ENCODE measurements around the gene CD22.

CD22 gene

DNA sequence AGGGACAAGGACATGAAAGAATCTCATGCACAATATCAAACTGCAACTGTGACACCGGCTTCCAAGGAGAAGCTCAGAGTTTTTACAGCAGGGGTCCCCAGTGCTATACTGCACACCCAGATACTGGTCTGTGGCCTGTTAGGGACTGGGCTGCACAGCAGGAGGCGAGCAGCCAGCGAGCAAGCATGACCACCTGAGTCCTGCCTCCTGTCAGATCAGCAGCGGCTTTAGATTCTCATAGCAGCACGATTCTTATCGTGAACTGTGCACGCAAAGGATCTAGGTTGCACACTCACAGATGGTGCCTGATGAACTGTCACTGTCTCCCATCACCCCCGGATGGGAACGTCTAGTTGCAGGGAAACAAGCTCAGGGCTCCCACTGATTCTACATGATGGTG is 13.1 kb upstream of the CD22 start:
- no peak for DNase-seq

DNA sequence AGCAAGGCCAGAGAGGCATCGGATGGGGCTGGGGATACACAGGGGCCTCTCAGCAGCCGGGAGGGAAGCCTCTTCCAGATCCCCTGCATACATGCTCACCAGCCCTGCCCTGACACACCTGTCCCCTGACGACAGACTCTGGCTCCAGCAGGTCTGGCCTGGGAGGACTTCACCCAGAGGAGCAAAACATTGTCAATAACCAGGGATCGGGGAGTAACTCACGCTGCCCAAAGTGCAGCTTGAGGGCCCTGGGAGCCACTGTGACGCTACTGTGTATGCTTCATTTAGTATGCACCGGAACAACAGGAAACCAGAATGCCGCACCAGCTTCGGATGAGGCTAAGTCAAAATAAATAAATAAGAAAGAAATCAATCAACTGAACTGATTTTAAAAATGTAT is 12.4 kb upstream of the CD22 start:
- no peak for DNase-seq

DNA sequence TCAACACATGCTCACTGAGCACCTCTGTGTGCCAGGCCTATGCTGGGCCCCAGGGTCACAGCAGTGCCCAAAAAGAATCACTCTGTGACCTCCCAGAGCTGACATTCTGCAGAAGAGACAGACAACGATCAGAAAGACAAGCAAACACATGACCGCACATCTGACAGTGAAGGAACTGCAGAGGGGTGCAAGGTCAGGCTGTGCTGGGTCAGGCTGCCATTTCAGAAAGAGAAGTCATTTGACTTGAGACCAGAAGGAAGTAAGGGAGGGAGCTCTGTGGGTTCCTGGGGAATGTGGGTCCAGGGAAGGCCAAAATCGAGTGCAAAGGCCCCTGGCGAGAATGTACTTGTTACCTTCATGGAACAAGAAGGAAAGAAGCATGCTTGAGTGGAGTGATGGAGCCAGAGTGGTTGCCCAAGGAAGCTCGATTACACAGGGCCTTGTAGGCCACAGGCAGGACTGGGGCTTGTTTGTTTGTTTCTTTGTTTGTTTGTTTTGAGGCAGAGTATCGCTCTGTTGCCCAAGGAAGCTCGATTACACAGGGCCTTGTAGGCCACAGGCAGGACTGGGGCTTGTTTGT is 11.4 kb upstream of the CD22 start:
- no peak for DNase-seq

DNA sequence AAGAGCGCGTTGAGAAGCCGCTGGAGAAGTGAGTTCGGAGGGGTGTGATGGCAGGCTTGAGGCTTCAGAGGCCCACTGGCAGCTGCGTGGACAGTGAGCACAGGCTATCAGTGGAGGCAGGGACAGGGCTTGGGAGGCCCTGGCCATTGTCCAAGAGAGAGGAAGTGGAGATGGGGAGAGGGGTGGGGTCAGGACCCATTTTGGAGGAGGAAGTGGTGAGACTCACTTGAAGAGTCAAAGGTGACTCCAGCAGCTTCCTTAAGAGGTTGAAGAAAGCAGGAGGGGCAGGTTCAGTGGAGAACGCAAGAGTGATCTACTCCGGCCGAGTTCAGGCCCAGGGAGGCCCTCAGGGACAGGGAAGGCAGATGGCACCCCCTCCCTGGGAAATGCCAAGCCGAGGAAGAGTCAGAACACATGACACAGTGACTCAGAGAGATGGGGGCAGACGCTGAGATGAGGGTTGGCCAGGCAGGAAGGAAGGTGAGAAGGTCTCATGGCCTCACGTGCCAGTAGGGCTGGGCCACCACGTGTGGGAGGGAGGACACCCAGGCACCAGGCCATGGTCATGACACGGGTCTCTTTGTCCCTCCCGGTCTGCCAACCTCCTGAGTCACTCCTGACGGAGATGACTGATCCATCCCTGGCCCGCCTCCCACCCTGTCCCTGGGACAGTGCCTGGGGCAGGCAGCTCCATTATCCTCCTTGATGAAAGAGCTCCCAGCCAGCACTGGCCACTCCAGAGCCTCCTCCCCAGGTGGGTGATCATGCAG is 10.1 kb upstream of the CD22 start:
- no peak for DNase-seq

DNA sequence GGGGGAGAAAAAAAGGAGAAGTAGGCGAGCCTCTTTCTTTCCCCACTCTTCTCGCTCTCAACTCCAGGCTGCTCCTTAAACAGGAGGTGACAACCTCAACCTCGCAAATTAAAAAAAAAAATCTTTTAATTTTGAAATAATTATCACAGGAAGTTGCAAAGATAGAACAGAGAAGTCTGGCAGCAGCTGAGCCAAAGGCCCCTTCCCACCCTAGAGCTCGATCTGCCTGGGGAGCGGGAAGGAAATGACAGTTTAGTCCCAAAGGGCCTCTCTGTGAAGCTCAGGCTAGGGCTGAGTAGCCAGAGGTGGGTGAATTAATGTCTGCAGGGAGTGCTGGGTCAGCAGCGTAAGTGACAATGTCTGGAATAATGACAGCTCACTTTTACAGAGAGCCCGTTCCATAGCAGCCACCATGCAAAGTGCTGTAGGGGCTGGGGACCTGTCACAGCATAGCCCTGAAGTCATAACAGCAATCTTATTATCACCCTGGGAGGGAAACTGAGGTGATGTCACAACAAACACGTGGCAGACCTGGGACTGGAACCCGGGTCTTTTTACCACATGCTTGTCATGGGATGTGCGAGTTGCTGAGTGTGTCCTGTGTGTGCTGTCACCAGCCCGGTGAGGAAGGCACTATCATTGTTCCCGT is 8.8 kb upstream of the CD22 start:
- no peak for DNase-seq

DNA sequence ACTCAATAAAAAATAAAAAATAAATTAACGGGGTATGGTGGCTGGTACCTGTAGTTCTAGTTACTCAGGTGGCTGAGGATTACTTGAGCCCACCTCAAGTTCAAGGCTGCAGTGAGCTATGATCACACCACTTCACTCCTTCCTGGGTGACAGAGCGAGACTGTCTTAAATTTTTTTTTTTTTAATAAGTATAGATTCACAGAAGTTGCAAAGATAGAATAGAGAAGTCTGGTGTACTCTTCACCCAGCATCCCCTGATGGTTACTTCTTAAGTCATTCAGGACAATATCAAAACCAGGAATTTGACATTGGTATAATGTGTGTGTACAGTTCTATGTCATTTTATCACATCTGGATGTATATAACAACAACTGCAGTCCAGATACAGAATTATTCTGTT is 7.7 kb upstream of the CD22 start:
- no peak for DNase-seq

DNA sequence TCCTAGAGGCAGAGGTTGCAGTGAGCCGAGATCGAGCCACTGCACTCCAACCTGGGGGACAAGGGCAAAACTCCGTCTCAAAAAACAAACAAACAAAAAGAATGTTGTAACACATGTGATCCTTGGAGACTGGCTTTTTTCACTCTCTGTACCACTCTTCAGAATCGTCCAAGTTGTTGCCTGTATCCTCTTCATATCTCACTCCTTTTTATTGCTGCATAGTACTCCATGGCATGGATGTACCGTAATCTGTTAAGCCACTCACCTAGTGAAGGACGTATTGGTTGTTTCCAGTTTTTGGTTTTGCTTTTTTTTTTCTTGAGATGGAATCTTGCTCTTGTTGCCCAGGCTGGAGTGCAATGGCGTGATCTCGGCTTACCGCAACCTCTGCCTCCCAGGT is 7.0 kb upstream of the CD22 start:
- no peak for DNase-seq

DNA sequence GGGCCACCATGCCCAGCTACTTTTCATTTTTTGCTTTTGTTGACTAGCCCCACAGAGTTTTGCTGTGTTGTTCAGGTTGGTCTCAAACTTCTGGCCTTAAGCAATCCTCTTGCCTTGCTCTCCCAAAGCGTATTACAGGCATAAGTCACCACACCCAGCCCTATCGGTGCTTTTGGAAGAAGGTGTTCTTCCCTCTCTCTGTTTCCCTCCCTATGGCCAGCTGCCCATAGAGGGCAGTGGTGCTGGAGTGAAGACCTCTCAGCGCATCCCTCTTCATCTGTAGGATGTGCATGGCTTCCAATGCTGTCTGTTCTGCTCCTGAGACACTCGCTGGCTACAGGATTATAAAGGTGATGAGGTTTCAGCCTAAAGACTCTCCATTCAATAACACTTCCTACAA is 1.3 kb upstream of the CD22 start:
- DNase-seq: no peak

DNA sequence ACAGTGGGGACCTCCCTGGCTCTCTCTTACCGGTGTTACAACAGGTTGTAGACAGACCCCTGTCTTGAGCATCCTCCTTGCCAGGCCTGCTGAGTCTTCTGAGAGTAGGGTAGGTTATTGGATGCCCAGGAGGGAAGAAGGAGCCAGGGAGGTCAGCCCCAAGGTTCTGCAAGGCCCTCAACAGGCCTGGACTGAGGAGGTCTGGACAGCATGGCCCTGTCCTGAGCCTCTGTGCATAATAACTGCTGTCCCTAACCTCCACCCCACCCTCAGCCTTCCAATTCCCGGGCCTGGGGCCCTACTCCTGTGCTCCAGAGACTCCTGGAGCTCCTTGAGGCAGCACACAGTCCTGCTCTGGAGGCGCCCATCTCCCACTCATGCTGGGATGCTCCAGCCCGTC is 336 bp downstream of the CD22 start:
- no peak for DNase-seq

DNA sequence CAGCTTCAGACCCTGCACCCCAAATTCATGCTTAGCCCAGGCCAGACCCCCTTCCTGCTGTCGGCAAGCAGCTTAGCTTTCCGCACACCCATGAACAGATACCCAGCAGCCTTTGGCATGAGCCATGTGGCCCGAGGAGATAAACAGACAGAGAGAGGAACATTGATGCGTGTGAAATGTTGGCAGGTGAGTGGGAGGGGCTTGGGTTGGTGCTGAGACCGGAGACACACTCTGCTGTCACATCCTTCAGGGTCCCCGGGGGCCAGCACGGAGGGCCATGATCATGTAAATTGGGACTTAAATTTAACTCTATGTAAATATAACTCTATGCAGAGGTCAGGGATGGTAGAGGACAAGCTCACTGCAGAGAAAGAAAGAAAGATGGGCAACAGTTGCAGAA is 1.5 kb downstream of the CD22 start:
- DNase-seq: no peak

DNA sequence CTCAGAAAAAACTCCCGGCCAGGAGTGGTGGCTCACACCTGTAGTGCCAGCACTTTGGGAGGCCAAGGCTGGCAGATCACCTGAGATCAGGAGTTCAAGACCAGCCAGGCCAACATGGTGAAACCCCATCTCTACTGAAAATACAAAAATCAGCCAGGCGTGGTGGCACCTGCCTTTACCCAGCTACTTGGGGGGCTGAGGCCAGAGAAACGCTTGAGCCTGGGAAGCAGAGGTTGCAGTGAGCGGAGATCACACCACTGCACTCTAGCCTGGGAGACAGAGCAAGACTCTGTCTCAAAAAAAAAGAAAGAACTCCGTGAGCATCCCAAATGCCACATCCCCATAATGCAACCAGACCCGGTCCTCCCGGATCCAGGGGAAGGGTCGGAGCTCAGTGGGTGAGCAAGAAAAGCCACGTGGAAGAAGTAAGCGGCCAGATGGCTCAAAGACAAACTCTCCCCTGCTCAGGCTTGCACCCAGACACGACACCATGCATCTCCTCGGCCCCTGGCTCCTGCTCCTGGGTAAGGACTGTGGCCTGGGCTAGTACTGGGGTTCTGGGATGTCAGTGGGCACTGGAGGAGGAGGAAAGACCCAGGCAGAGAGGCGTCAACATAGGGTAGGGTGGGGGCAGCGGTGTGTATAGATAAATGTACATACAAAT is 2.7 kb downstream of the CD22 start:
- no peak for DNase-seq

DNA sequence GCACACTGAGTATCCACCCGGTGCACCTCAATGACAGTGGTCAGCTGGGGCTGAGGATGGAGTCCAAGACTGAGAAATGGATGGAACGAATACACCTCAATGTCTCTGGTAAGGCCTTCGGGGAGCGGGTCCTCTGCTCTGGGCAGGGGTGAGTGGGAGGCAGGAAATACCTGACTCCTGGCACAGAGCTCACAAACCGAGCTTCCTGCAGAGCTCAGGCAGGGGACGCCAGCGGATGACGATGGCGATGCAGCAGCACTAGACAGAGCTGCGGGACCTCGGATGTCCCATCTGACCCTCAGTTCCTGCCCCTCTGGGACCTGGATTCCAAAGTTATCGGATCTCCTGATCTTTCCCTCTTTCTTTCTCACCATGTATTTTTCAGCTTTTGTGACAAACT is 3.8 kb downstream of the CD22 start:
- no peak for DNase-seq

DNA sequence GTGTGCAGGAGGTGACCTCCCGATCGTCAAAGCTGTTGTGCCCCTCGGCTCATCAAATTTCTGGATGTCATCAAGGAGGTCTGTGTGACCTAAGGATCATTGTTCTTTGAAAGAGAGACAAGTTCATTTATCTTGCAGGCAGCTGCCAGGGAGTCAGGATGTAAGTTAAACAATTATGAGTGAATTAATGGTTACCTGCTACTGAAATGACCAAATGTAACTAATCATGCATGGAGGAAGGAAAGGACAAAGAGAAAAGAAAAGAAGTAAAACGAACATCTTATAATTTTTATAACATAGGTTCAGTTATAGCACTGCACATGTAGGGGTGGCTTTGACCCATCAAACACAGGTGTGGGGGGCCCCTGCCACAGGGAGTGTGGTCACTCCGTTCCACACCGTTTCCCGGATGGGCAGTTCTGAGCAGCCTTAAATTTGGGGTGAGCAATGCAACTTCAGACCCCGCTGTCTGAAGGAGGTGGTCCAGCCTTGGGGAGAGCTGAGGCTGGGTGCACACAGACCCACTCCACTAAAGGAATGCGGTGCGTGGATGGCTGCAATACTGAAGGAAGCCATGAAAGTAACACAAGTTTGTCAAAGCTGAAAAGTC is 5.3 kb downstream of the CD22 start:
- DNase-seq: no peak

DNA sequence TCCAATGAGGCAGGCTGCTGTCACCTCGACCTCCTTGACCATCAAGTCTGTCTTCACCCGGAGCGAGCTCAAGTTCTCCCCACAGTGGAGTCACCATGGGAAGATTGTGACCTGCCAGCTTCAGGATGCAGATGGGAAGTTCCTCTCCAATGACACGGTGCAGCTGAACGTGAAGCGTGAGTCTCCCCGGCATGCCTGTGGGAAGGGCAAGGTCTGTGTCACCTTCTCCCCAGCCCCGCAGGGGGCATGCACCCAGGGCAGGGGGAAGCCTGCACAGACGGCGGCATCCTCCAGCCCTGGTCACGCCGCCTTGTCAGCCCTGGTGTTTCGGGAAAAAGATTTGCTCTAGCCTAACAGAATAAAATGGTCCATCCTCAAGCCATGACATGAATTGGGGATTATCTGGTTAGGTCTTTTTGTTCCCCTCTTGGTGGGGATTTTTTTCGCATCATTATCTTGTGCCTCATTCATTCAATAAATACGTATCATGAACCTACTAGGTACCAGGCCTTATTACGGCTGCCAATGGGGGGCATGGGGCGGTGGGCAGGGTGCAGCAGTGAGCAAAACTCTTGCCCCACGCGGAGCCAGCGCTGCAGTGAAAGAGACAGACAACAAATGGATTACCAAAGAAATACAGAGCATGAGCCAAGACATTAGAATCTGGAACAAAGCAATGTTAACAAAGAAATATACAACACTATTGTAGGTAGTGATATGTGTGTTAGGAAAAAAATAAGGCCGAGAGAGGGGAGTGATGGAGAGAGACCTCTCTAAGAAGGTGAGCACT is 7.4 kb downstream of the CD22 start:
- no peak for DNase-seq

DNA sequence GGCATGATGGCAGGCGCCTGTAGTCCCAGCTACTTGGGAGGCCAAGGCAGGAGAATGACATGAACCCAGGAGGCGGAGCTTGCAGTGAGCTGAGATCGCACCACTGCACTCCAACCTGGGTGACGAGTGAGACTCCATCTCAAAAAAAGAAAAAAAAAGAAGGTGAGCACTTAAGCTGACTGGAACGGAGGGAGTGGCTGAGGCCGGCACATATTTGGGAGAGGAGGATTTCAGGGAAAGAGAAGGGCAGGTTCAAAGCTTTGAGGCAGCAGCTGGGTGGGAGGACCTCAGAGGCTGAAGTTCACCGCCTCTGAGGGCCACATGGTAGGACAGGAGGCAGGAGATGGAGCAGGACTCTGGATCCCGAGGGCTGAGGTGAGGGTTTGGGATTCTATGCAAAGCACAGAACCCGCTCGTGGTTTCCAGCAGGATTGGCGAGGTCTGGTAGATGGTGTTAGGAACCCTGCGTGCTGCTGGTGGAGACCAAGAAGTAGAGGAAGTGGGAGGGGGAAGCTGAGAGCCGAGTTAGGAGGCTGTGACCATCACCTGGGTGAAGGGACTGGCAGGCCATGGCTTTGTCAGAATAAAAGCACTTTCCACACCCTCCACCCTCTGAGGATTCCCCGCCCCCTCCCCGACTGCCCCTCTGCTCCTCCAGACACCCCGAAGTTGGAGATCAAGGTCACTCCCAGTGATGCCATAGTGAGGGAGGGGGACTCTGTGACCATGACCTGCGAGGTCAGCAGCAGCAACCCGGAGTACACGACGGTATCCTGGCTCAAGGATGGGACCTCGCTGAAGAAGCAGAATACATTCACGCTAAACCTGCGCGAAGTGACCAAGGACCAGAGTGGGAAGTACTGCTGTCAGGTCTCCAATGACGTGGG is 8.4 kb downstream of the CD22 start:
- no peak for DNase-seq

DNA sequence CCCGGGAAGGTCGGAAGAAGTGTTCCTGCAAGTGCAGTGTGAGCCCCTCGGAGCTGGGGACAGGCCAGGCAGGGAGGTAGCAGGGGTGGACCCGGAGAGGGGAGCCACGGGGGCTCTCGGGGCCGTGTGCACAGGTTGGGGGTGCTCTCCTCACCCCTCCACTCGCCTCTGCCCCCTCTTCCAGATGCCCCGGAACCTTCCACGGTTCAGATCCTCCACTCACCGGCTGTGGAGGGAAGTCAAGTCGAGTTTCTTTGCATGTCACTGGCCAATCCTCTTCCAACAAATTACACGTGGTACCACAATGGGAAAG is 9.0 kb downstream of the CD22 start:
- no peak for DNase-seq

DNA sequence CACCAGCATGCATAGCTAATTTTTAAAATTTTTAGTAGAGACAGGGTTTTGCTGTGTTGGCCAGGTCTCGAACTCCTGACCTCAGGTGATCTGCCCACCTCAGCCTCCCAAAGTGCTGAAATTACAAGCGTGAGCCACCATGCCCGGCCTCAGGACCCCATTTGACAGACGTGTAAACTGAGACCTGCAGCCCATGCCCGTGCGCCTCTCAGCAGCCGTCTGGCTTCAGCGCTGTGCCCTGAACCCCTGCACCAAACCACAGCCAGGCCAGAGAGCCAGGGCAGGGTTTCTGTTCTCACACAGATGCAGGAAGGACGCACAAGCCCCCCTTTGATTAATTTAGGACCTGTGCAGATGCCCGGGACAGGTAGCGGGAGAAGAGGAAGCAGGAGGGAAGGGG is 11.4 kb downstream of the CD22 start:
- no peak for DNase-seq

DNA sequence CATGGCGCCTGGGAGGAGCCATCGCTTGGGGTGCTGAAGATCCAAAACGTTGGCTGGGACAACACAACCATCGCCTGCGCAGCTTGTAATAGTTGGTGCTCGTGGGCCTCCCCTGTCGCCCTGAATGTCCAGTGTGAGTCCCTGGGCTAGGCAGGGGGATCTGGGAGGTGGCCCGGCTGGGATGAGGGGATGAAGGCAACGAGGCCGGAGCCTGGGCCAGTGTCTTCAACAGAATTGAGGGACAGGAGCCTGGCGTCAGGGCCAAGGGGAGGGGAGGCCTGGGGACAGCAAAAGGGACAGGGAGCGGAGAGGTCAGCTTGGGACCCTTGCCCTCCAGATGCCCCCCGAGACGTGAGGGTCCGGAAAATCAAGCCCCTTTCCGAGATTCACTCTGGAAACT is 12.0 kb downstream of the CD22 start:
- no peak for DNase-seq

DNA sequence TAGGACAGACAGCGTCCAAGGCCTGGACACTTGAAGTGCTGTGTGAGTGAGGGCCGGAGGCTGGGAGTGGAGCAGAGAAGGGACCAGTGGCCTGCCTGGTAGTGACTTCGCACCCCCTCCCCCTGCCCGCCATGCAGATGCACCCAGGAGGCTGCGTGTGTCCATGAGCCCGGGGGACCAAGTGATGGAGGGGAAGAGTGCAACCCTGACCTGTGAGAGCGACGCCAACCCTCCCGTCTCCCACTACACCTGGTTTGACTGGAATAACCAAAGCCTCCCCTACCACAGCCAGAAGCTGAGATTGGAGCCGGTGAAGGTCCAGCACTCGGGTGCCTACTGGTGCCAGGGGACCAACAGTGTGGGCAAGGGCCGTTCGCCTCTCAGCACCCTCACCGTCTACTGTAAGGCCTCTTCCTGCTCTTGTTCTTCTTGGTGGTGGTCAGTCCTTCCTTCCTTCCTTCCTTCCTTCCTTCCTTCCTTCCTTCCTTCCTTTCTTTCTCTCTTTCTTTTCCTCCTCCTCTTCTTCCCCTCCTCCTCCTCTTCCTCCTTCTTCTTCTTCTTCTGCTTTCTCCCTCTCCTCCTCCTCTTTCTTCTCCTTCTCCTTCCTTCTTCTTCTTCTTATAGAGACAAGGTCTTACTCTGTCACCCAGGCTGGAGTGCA is 12.7 kb downstream of the CD22 start:
- no peak for DNase-seq

DNA sequence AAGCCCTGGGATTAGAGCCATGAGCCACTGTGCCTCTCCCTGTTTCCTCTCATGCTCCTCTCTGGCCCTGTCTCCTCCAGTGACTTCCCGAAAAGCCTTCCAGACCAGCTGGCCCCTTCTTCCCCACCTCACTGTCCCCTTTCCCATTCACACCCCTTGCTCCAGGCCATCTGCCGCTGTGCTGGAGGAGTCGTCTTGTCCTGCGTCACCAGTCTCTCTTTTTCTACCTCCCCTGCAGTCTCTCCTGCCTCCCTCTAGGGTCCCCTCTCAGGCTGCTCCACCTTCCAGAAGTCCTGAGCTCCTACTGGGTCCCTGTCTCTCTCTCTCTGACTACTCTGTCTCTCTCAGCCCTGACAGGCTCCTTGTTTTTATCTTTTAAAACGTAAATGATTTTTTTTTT is 13.4 kb downstream of the CD22 start:
- DNase-seq: no peak

DNA sequence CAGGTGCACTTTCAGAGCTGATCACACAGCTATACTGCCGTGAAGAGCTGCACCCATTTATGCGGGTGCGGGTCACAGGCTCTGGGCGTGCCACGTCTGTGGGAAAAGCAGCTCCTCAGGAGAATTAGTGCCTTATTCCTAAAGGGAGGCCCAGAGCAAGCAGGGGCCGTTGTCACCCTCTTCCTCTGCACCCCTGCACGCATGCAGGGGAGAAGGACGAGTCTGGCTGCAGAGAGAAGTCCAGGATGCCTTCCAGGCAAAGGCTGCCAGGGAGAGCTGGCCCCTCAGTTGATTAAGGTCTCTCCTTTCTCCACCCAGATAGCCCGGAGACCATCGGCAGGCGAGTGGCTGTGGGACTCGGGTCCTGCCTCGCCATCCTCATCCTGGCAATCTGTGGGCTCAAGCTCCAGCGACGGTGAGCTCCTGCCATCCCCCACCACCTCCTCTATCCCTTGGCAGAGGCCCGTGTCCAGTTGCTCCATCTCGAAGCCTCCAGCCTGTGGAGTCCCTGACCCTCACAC is 15.6 kb downstream of the CD22 start:
- DNase-seq: no peak

Data from NK-92 treated with Interleukin-12 subunit alpha and Interleukin-12 subunit beta, amount 100 ng/mL, for 24 hours (cell line).